H1 (cell line): ENCODE results near the gene FRMD4A. TPM values are rescaled to one million over a fixed set of nuclear protein-coding genes. Genes with fewer than 3 reads are reported as not detected.

Experiments
- POLR2AphosphoS5 ChIP-seq: IDR thresholded peaks from 2 replicates; pipeline ENCODE4 v1.6.1; 2011; ENCODE audit warnings: low read depth, low read length
- polyA plus RNA-seq, 7 experiments: library from polyadenylated mRNA; depleted of rRNA in 3 of 7; stranded (reverse) in 5 of 7; unstranded in 2 of 7; fragments of >200 nt in 5 of 7; fragments of 200-250 nt in 2 of 7; gene quantifications; 1 replicate in 5 of 7; 2 replicates in 1 of 7; 4 replicates in 1 of 7; pipeline versions ENCODE4 v1.2.1 to v1.2.3, GENCODE V29; 2011 to 2013; ENCODE audit warnings: missing spikeins in 2 of 7, mixed read lengths in 2 of 7
- total RNA-seq: library from RNA; stranded (reverse); fragmentation: NEBNext Ultra II Directional; extraction: Animal tissue kit (Norgen Biotek cat#: 25700); gene quantifications from 2 replicates; pipeline ENCODE4 v1.2.1, GENCODE V29; 2021

FRMD4A gene
- total and polyA plus RNA-seq, 2 of the 8 experiments (the other 6 are each of a cell fraction or from before 2014, with no cell fraction given), result 38.6 to 39.6 TPM

DNA sequence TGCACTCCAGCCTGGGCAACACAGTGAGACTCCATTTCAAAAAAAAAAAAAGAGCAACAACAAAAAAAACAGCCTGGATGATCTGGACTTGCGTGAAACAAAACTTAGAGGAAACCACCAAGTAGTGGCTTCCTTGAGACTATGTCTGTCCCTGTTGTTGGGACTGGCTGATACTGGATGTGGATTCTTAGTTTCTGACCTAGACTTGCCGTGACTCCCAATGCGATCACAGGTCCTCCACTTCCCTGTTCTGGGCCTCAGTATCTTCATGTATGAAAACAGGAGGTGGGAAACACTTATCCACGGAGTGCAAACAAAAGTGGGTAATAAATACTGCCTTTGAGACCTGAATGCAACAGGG, 618.3 kb downstream of the FRMD4A start (continued):
- TF ChIP-seq POLR2AphosphoS5, result no peak
